DMS53 treated with DMSO at 0.1 percent for 48 hours (cell line): ENCODE measurements around the gene PCBP2.
A peak's percentile ranks its signal among the peaks of the same experiment; 100 is the strongest.

Source experiments
- DNase-seq: peaks from one replicate; lab custom pipeline; 2025; ENCODE audit not compliant: unreplicated experiment; lab: John Stamatoyannopoulos, UW

Gene PCBP2

GRCh38 chr12:53506881-53507602 is 55.1 kb downstream of the PCBP2 start, which contains the start of gene NPFF:
Gene NPFF, minus strand, starts transcription at chr12:53507484. Its CDS starts 10 bp downstream, at chr12:53507474.
- DNase-seq, result no peak

GRCh38 chr12:53507603-53507885 is 55.6 kb downstream of the PCBP2 start:
- DNase-seq, result no peak

- peak; percentile 76 for DNase-seq
These were observed 56.8 kb downstream of the PCBP2 start for GRCh38 chr12:53508534-53509170.

- DNase-seq, result no peak
These were observed 58.4 kb downstream of the PCBP2 start for GRCh38 chr12:53510181-53510812.

GRCh38 chr12:53513712-53514410 is 62.0 kb downstream of the PCBP2 start:
- DNase-seq, result no peak

GRCh38 chr12:53514628-53515290 is 62.9 kb downstream of the PCBP2 start:
- DNase-seq, result no peak

- DNase-seq, result no peak
These were observed 63.4 kb downstream of the PCBP2 start for GRCh38 chr12:53515291-53515680.

GRCh38 chr12:53516758-53517455 is 65.0 kb downstream of the PCBP2 start:
- DNase-seq, result no peak

- no peak for DNase-seq
These were observed 66.5 kb downstream of the PCBP2 start for GRCh38 chr12:53518381-53518780.

GRCh38 chr12:53523131-53523530 is 71.2 kb downstream of the PCBP2 start:
- DNase-seq, result no peak

GRCh38 chr12:53524476-53524875 is 72.6 kb downstream of the PCBP2 start:
- no peak for DNase-seq

- no peak for DNase-seq
These were observed 78.2 kb downstream of the PCBP2 start for GRCh38 chr12:53530061-53530460.
